Heart left ventricle (tissue), 16 donors: Measurements from ENCODE around the gene PLEKHG4B. TPM values are rescaled to one million over a fixed set of nuclear protein-coding genes. Genes with fewer than 3 reads are reported as not detected.
A peak's percentile ranks its signal among the peaks of the same experiment; 100 is the strongest.

Source experiments
- ATAC-seq, 4 donors: fragments of 200-7000 bp; cut with Tn5 transposase; one replicate each; pipeline ENCODE4 v1.9.1; 2020 to 2022; ENCODE audit warnings: moderate library complexity in 4 of 4, mild to moderate bottlenecking in 3 of 4, moderate number of reproducible peaks in 1 of 4
- DNase-seq, 5 donors: peaks; one replicate each; pipeline ENCODE4 v3.0.0-alpha.2; 2020
- H3K27ac ChIP-seq, 12 donors: fragments of 200-600 bp; sonication (generic) in 4 of 12; one replicate each; pipeline versions ENCODE4 v1.5.0 to v1.8.0; 2016 to 2022; ENCODE audit warnings: mild to moderate bottlenecking in 2 of 12
- H3K27me3 ChIP-seq, 9 donors: fragments of 200-600 bp; sonication (generic) in 2 of 9; one replicate each; pipeline versions ENCODE4 v1.5.1 to v1.8.0; 2016 to 2022; ENCODE audit warnings: mild to moderate bottlenecking in 3 of 9
- H3K36me3 ChIP-seq, 9 donors: fragments of 200-600 bp; sonication (generic) in 2 of 9; one replicate each; pipeline versions ENCODE4 v1.5.0 to v1.8.0; 2018 to 2022; ENCODE audit warnings: mild to moderate bottlenecking in 2 of 9
- H3K4me1 ChIP-seq, 12 donors: fragments of 200-600 bp; sonication (generic) in 4 of 12; one replicate each; pipeline versions ENCODE4 v1.5.0 to v1.8.0; 2016 to 2022; ENCODE audit warnings: mild to moderate bottlenecking in 3 of 12
- H3K4me3 ChIP-seq, 12 donors: fragments of 200-600 bp; sonication (generic) in 4 of 12; one replicate each; pipeline versions ENCODE4 v1.5.0 to v1.8.0; 2017 to 2022; ENCODE audit warnings: mild to moderate bottlenecking in 9 of 12, moderate library complexity in 4 of 12
- H3K9me3 ChIP-seq, 12 donors: fragments of 200-600 bp; sonication (generic) in 4 of 12; one replicate each; pipeline versions ENCODE4 v1.5.0 to v1.8.0; 2016 to 2022; ENCODE audit warnings: mild to moderate bottlenecking in 1 of 12
- POLR2A ChIP-seq, 2 donors: fragments of 450-650 bp; IDR thresholded peaks; one replicate each; pipeline ENCODE4 v1.6.1; 2017; ENCODE audit warnings: antibody characterized with exemption in 2 of 2, mild to moderate bottlenecking in 2 of 2, moderate library complexity in 2 of 2
- WGBS, 4 donors: extraction: QIAGEN DNeasy Blood & Tissue Kit in 2 of 4; methylation state at CpG; one replicate each; pipeline versions ENCODE4 v1.1.5 to v1.1.7; 2013 to 2018; 5-methylcytosine and 5-hydroxymethylcytosine counted together
- intact Hi-C, 10 donors: fragments of 100-400 bp; cut with DNase I; formaldehyde crosslinking; loops; one replicate each; pipeline versions ENCODE4 v1.11.1 to v1.14.2; 2022
- polyA plus RNA-seq, 2 donors: library from polyadenylated mRNA; stranded (reverse); fragments of 200-250 nt; gene quantifications; one replicate each; pipeline ENCODE4 v1.2.3, GENCODE V29; 2013
- total RNA-seq, 9 donors: library from RNA; depleted of rRNA in 2 of 9; stranded (reverse); fragments of >200 nt in 2 of 9; fragmentation: NEBNext Ultra II Directional in 3 of 9; extraction: Animal tissue kit (Norgen Biotek cat#: 25700) in 3 of 9; gene quantifications; one replicate each; pipeline versions ENCODE4 v1.1.0 to v1.2.4, GENCODE V29; 2016 to 2023
- TF ChIP-seq, protein P1 (sequence below), 12 donors: fragments of 200-600 bp; sonication (generic) in 4 of 12; IDR thresholded peaks; one replicate each; pipeline versions ENCODE4 v1.5.0 to v1.8.0; 2018 to 2022; ENCODE audit warnings: antibody characterized with exemption in 12 of 12, mild to moderate bottlenecking in 5 of 12
- donor health status: ischemic (EF 13 %, LVEDD 7.1; RV severe dilation, severe dysfunction).
- donor health status: healthy with polysubstance abuse.
- donor health status: DM: no; HTN: yes; CAD: no.
- donor health status: DM: no; HTN: no; CAD: no.
- donor health status: ischemic (EF 25% LVEDD 6.9; RV normal size, moderate dysfunction).
- donor health status: ischemic (EF 25% LVEDD 5.7; RV mildly dilated, moderate dysfunction).
- donor health status: healthy.
- donor health status: DM: yes; HTN: yes; CAD: no.
- donor health status: ischemic (EF 35%, LVEDD 5.7; RV mildly dilated, moderate dysfunction).
- donor health status: nonischemic (EF 11% LVEDD 7.7; RV severe dilation, severe dysfunction).
- donor health status: DM: yes; HTN: yes; CAD: no.
- donor health status: PGD.
- donor health status: ischemic (EF 29% LVEDD 5.4; RV normal size, mild dysfunction).
- donor health status: nonischemic (EF 23%, LVEDD 6.1; RV moderate dilation, normal function).

PLEKHG4B gene
- total and polyA plus RNA-seq, 11 donors: 0.03 to 0.34 (median 0.10) TPM; not detected in 7

DNA sequence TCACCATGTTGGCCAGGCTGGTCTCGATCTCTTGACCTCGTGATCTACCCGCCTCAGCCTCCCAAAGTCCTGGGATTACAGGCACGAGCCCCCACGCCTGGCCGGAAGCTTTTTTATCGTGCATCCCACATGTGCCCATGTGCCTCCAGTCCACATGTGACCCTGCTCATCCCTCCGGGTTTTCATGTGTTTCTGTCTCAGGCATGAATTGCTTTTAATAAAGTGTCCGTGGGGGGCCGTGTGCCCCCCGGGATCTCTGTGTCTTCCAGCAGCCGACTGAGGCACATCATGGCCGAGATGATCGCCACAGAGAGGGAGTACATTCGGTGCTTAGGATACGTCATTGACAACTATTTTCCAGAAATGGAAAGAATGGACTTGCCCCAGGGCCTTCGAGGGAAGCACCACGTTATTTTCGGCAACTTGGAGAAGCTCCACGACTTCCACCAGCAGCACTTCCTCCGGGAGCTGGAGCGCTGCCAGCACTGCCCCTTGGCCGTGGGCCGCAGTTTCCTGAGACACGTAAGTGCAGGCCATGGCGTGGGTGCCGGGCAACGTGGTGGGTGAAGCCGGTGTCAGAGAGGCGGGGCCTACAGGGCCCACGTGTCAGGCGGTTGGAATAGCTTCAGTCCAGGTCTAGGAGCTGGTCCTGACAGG is 77.2 kb downstream of the PLEKHG4B start:
- Histone ChIP-seq H3K4me3 (no peak overlapping the region), H3K36me3 (no peaks in the 10 kb centered on the region), H3K9me3 (no peaks in the 10 kb centered on the region), H3K4me1 (peaks cover 0 to 17% (median 8%) of the 10 kb centered on the region in 12 donors), H3K27ac (peak overlapping the region in 2 of 12 donors; percentile 8 to 40), H3K27me3 (no peaks in the 10 kb centered on the region)
- DNase-seq (peak in 4 of 5 donors; percentile 69 to 84 (median 75)), ATAC-seq (peak; percentile 51 to 91 (median 85))
- TF ChIP-seq, protein P1, sequence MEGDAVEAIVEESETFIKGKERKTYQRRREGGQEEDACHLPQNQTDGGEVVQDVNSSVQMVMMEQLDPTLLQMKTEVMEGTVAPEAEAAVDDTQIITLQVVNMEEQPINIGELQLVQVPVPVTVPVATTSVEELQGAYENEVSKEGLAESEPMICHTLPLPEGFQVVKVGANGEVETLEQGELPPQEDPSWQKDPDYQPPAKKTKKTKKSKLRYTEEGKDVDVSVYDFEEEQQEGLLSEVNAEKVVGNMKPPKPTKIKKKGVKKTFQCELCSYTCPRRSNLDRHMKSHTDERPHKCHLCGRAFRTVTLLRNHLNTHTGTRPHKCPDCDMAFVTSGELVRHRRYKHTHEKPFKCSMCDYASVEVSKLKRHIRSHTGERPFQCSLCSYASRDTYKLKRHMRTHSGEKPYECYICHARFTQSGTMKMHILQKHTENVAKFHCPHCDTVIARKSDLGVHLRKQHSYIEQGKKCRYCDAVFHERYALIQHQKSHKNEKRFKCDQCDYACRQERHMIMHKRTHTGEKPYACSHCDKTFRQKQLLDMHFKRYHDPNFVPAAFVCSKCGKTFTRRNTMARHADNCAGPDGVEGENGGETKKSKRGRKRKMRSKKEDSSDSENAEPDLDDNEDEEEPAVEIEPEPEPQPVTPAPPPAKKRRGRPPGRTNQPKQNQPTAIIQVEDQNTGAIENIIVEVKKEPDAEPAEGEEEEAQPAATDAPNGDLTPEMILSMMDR (IDR thresholded peaks at IDR 0.05): no peak
- no peak for TF ChIP-seq POLR2A (IDR thresholded peaks at IDR 0.05)
- 41 to 54% (median 47%) methylated on average over 24 to 32 of the region's 32 CpGs for WGBS, 4 donors
- intact Hi-C loops: no loop called here

DNA sequence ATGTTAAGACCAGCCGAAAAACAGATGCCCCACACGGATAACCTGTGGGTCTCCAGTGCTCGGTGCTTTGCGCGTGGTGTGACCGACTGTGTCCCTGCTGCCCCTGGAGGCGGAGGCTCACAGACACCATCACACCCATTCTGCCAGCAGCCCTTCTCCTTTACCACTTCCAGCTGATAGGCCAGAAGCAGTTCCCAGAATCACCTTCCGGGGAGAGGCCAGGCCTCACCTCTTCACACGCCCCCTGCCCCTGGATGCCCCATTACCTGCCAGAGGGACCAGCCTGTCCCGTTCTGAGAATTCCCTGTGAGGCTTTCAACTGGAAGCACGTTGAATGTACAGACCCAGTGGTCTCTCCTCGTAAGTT is 77.7 kb downstream of the PLEKHG4B start:
- Histone ChIP-seq H3K9me3 (no peaks in the 10 kb centered on the region), H3K4me3 (no peak overlapping the region), H3K27ac (peak overlapping the region in 3 of 12 donors; percentile 19 to 40 (median 27)), H3K36me3 (no peaks in the 10 kb centered on the region), H3K27me3 (no peaks in the 10 kb centered on the region), H3K4me1 (peaks cover 0 to 17% (median 8%) of the 10 kb centered on the region in 12 donors)
- ATAC-seq: no peak
- WGBS, 4 donors: 53 to 65% (median 56%) methylated on average over 12 of the region's 12 CpGs
- intact Hi-C loops: no loop called here
- TF ChIP-seq POLR2A (IDR thresholded peaks at IDR 0.05): no peak
- TF ChIP-seq, protein P1 (IDR thresholded peaks at IDR 0.05): no peak
- DNase-seq: no peak

DNA sequence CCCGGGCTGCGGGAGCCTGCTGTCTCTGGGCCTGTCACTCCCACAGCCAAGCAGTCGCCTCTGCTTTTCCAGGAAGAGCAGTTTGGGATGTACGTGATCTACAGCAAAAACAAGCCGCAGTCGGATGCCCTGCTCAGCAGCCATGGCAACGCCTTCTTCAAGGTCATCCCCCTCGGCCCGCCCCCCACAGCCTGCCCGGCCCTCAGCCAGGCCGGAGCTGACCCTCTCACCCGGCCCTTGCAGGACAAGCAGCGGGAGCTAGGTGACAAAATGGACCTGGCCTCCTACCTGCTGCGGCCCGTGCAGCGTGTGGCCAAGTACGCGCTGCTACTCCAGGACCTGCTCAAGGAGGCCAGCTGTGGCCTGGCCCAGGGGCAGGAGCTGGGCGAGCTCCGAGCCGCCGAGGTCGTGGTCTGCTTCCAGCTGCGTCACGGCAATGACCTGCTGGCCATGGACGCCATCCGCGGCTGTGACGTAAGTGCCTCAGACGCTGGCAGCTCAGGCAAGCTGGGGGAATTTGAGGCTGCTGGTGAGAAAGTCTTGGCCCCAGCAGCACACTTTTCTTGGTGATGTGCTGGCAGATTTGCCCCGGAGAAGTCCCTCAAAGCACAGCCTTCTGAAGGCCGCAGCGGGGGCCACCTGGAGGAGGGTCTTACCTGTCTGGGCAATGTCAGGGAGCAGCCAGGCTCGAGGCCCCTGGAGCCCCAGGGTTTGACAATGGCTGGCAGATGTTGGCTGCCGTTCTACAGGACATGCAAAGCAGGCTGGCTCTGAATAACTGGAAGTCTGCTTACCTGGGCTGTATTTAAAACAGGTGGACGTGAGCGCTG is 79.2 kb downstream of the PLEKHG4B start:
- 81 to 84% (median 83%) methylated on average over 12 to 37 of the region's 37 CpGs for WGBS, 4 donors
- ATAC-seq (no peak), DNase-seq (no peak)
- no peak for TF ChIP-seq POLR2A (IDR thresholded peaks at IDR 0.05)
- TF ChIP-seq, protein P1 (IDR thresholded peaks at IDR 0.05): no peak
- Histone ChIP-seq H3K4me3 (no peak overlapping the region), H3K36me3 (no peaks in the 10 kb centered on the region), H3K4me1 (peaks cover 0 to 17% (median 8%) of the 10 kb centered on the region in 12 donors), H3K27ac (no peak overlapping the region), H3K9me3 (no peaks in the 10 kb centered on the region), H3K27me3 (no peaks in the 10 kb centered on the region)
- intact Hi-C loops: no loop called here

DNA sequence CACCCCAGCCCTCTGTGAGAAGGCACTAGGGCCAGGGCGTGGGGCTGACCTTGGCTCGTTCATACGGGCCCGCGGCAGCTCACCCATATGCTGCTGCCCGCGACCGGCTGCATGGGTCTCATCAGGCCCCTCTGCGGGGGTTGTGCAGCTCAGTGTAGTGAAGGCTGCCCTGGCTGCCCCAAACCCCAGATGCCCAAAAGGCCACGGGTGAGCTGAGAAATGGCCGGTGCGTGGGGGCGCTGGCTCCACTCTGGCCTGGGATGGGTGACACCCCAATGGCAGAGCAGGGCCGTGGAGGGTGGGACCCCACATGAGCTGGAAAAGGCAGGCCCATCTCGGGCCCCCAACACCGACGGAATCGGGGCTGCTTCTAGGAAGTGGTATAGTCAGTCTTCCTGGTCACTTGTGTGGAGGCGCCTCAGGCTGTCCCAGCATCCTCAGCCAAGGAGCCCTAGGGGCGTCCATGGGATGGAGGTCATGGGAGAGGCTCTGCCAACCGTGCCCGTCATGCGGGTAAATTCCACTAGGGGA is 79.9 kb downstream of the PLEKHG4B start:
- H3K9me3 ChIP-seq: no peaks in the 10 kb centered on the region
- no peaks in the 10 kb centered on the region for H3K27me3 ChIP-seq
- H3K4me1 ChIP-seq: peaks cover 0 to 17% (median 8%) of the 10 kb centered on the region in 12 donors
- H3K36me3 ChIP-seq: no peaks in the 10 kb centered on the region
- DNase-seq (peak in 2 of 5 donors; percentile 11 to 26), ATAC-seq (no peak)
- intact Hi-C loops: no loop called here
- no peak overlapping the region for H3K4me3 ChIP-seq
- WGBS, 4 donors: 90 to 92% (median 90%) methylated on average over 10 to 23 of the region's 23 CpGs
- no peak overlapping the region for H3K27ac ChIP-seq
- TF ChIP-seq, protein P1 (IDR thresholded peaks at IDR 0.05): no peak
- no peak for TF ChIP-seq POLR2A (IDR thresholded peaks at IDR 0.05)
